ENCODE results near the gene ATOSB.
"Not testable (repeated sequence)": the region's sequence is repeated elsewhere in the genome, so short reads cannot be mapped to it uniquely, and the experiment has no call there.

ATOSB gene

GRCh38 chr9:35115680-35116538, at the start of gene ATOSB:
Gene ATOSB, minus strand, starts transcription at chr9:35115862. Its CDS starts 7,588 bp downstream, at chr9:35108274.
- DNase-seq = peak; percentile 90 to 97

GRCh38 chr9:35164711-35165110, 49.0 kb upstream of the ATOSB start:
- DNase-seq = no peak

- no peak for DNase-seq
Observed at GRCh38 chr9:35163413-35163812, 47.8 kb upstream of the ATOSB start.

- DNase-seq = no peak
Observed at GRCh38 chr9:35162605-35163315, 47.1 kb upstream of the ATOSB start.

- peak; percentile 89 to 95 for DNase-seq
Observed at GRCh38 chr9:35161713-35162604, 46.3 kb upstream of the ATOSB start, which contains the start of gene UNC13B. Gene UNC13B, plus strand, starts transcription at chr9:35162009. Its CDS starts 275 bp downstream, at chr9:35162284.

GRCh38 chr9:35158501-35159280, 43.0 kb upstream of the ATOSB start:
- DNase-seq = no peak

- not testable (repeated sequence) for DNase-seq
Observed at GRCh38 chr9:35157836-35158235, 42.2 kb upstream of the ATOSB start.

- no peak for DNase-seq
Observed at GRCh38 chr9:35156781-35157180, 41.1 kb upstream of the ATOSB start.

- no peak for DNase-seq
Observed at GRCh38 chr9:35152926-35153325, 37.3 kb upstream of the ATOSB start.

GRCh38 chr9:35147941-35148563, 32.4 kb upstream of the ATOSB start:
- DNase-seq = not testable (repeated sequence)

- no peak for DNase-seq
Observed at GRCh38 chr9:35142037-35142436, 26.4 kb upstream of the ATOSB start.

- DNase-seq = no peak
Observed at GRCh38 chr9:35140093-35140492, 24.4 kb upstream of the ATOSB start.

- DNase-seq = no peak
Observed at GRCh38 chr9:35136866-35137265, 21.2 kb upstream of the ATOSB start.

- DNase-seq = no peak
Observed at GRCh38 chr9:35135988-35136387, 20.3 kb upstream of the ATOSB start.

GRCh38 chr9:35134920-35135319, 19.3 kb upstream of the ATOSB start:
- DNase-seq = no peak

GRCh38 chr9:35116898-35117551, 1.4 kb upstream of the ATOSB start:
- DNase-seq = peak; percentile 85 to 96

- DNase-seq = no peak
Observed at GRCh38 chr9:35116539-35116897, 856 bp upstream of the ATOSB start.

GRCh38 chr9:35114840-35115628, 628 bp downstream of the ATOSB start:
- DNase-seq = peak; percentile 70 to 74

- peak; percentile 92 to 95 for DNase-seq
Observed at GRCh38 chr9:35114113-35114839, 1.4 kb downstream of the ATOSB start.

All from inflammatory macrophage treated with lipopolysaccharide for 1 hour (primary cell).